CD4-positive, alpha-beta T cell (primary cell): ENCODE data around the gene CEP295NL. TPM values are rescaled to one million over a fixed set of nuclear protein-coding genes. Genes with fewer than 3 reads are reported as not detected.

Experiments used
- ATAC-seq: fragments of 200-7000 bp; cut with Tn5 transposase; one replicate; pipeline ENCODE4 v1.10.0; 2022; ENCODE audit warnings: mild to moderate bottlenecking; ENCODE audit not compliant: poor library complexity
- CTCF ChIA-PET: fragments of 350-600 bp; sonication (Branson Sonifier 250); formaldehyde crosslinking; loops from one replicate; lab custom pipeline; 2021; ENCODE audit warnings: antibody characterized with exemption, inconsistent platforms; lab: Charles Lee
- POLR2A ChIA-PET: fragments of 350-600 bp; sonication (Branson Sonifier 250); formaldehyde crosslinking; loops from one replicate; lab custom pipeline; 2021; ENCODE audit warnings: antibody characterized with exemption, inconsistent platforms; lab: Charles Lee
- DNase-seq, 14 experiments: peaks; one replicate each; pipeline ENCODE4 v3.0.0-alpha.2; 2013 to 2020; ENCODE audit warnings: mixed read lengths in 2 of 14
- H3K27ac ChIP-seq, 2 donors: one replicate each; pipeline versions ENCODE4 v1.5.1 to v1.7.0; 2013; ENCODE audit warnings: low read length in 2 of 2, low read depth in 1 of 2, mild to moderate bottlenecking in 1 of 2
- H3K27me3 ChIP-seq, 2 experiments: 1 replicate in 1 of 2; 2 replicates in 1 of 2; pipeline versions ENCODE4 v1.6.1 to v1.7.0; 2013; ENCODE audit warnings: low read length in 2 of 2, control low read depth in 1 of 2, mild to moderate bottlenecking in 1 of 2, moderate library complexity in 1 of 2; ENCODE audit not compliant: insufficient read depth in 2 of 2, control insufficient read depth in 1 of 2
- H3K36me3 ChIP-seq: one replicate; pipeline ENCODE4 v1.6.1; 2013; ENCODE audit warnings: low read length, control low read depth; ENCODE audit not compliant: insufficient read depth
- H3K4me1 ChIP-seq: one replicate; pipeline ENCODE4 v1.6.1; 2013; ENCODE audit warnings: low read length, control low read depth; ENCODE audit not compliant: insufficient read depth
- H3K4me3 ChIP-seq: one replicate; pipeline ENCODE4 v1.5.1; 2013; ENCODE audit warnings: mild to moderate bottlenecking, low read length, moderate library complexity
- H3K9me3 ChIP-seq, 2 experiments: 1 replicate in 1 of 2; 2 replicates in 1 of 2; pipeline versions ENCODE4 v1.6.1 to v1.7.0; 2013; ENCODE audit warnings: low read length in 2 of 2, mild to moderate bottlenecking in 2 of 2, control low read depth in 1 of 2, moderate library complexity in 1 of 2; ENCODE audit not compliant: control insufficient read depth in 1 of 2, insufficient read depth in 1 of 2
- H3K27ac Mint-ChIP-seq: one replicate; pipeline ENCODE4 v1.8.0; 2020; ENCODE audit warnings: mixed read lengths
- H3K27me3 Mint-ChIP-seq: one replicate; pipeline ENCODE4 v1.8.0; 2021; ENCODE audit warnings: mixed read lengths
- H3K36me3 Mint-ChIP-seq: one replicate; pipeline ENCODE4 v1.8.0; 2021; ENCODE audit warnings: low read depth, mixed read lengths
- H3K4me1 Mint-ChIP-seq: one replicate; pipeline ENCODE4 v1.8.0; 2021; ENCODE audit warnings: low read depth, mixed read lengths
- H3K4me3 Mint-ChIP-seq: one replicate; pipeline ENCODE4 v1.8.0; 2020; ENCODE audit warnings: mild to moderate bottlenecking, mixed read lengths
- H3K9me3 Mint-ChIP-seq: one replicate; pipeline ENCODE4 v1.8.0; 2020; ENCODE audit warnings: mixed read lengths
- intact Hi-C, 2 experiments: fragments of 100-400 bp; cut with DNase I in 1 of 2; cut with micrococcal nuclease in 1 of 2; formaldehyde crosslinking; loops; one replicate each; pipeline versions ENCODE4 v1.15.1 to v1.9.0; 2023 to 2025; cut with DNase I, micrococcal nuclease
- total RNA-seq, 174 experiments: library from RNA in 2 of 174; stranded (reverse) in 2 of 174; gene quantifications; one replicate each; pipeline ENCODE4 v1.2.3 and lab custom pipeline; 2021 to 2026
- TF ChIP-seq, protein P1 (sequence below): fragments of 200-600 bp; IDR thresholded peaks from one replicate; pipeline ENCODE4 v1.8.0; 2022; ENCODE audit warnings: antibody characterized with exemption, mild to moderate bottlenecking

The CEP295NL gene
- total RNA-seq, 2 experiments from 2014 or later, result 2.6 to 2.7 TPM

GRCh38 chr17:78876094-78876597, 26.9 kb downstream of the CEP295NL start:
- CTCF ChIA-PET, result interaction anchor here (2.3 kb wide), 1 partner anchor 10 kb away, joined by 9 read pairs; no protein-coding TSS in a partner anchor
- Histone ChIP-seq H3K36me3 (no peaks in the 10 kb centered on the region), H3K27me3 (no peaks in the 10 kb centered on the region), H3K9me3 (no peaks in the 10 kb centered on the region), H3K4me1 (peaks cover 17% of the 10 kb centered on the region), H3K4me3 (no peak overlapping the region), H3K27ac (no peak overlapping the region)
- POLR2A ChIA-PET, result no interaction called here
- H3K4me1 Mint-ChIP-seq, result peaks cover 26% of the 10 kb centered on the region
- ATAC-seq (no peak), DNase-seq (no peak)
- TF ChIP-seq, protein P1, sequence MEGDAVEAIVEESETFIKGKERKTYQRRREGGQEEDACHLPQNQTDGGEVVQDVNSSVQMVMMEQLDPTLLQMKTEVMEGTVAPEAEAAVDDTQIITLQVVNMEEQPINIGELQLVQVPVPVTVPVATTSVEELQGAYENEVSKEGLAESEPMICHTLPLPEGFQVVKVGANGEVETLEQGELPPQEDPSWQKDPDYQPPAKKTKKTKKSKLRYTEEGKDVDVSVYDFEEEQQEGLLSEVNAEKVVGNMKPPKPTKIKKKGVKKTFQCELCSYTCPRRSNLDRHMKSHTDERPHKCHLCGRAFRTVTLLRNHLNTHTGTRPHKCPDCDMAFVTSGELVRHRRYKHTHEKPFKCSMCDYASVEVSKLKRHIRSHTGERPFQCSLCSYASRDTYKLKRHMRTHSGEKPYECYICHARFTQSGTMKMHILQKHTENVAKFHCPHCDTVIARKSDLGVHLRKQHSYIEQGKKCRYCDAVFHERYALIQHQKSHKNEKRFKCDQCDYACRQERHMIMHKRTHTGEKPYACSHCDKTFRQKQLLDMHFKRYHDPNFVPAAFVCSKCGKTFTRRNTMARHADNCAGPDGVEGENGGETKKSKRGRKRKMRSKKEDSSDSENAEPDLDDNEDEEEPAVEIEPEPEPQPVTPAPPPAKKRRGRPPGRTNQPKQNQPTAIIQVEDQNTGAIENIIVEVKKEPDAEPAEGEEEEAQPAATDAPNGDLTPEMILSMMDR, result no peak
- H3K36me3 Mint-ChIP-seq, result no peaks in the 10 kb centered on the region
- H3K27me3 Mint-ChIP-seq, result peaks cover 6% of the 10 kb centered on the region
- no peak overlapping the region for H3K27ac Mint-ChIP-seq
- H3K4me3 Mint-ChIP-seq, result no peak overlapping the region
- intact Hi-C loops, result no loop called here
- H3K9me3 Mint-ChIP-seq, result no peaks in the 10 kb centered on the region

DNA sequence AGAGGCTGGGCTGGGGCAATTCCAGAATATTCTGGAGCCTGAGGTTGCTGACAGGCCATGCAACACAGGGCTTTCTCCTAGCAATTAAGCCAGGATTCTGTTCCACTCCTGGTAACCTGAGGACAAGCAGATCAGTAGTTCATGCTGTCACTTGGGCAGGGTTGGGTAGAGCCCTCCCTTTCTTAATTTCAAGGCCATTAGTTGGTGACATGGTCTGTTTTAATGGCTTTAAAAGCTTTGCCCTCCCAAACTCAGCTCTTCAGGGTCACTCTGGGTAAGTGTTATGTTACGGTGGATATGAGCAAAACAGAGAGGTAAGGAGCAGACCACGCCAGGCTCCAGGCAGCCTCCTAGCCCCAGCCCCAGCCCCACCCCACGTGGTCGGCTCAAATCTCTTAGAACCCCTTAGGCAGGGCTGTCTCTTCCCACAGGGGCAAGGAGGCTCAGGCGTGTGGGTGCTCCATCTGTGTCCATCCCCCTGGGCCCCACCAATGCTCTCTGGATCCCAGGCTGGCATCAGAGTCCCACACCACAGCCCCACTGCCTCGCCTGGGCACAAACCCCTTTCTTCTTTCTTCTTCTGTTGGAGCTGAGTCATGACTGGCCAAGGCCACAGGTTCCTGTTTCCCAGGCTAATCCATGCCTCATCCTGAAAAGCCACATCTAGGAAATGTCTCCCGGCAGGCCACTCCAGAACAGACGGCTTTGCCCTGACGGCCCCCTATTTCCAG, 27.5 kb downstream of the CEP295NL start:
- no peaks in the 10 kb centered on the region for H3K9me3 ChIP-seq
- peak in 1 of 14 experiments; percentile 17 for DNase-seq
- no peaks in the 10 kb centered on the region for H3K36me3 ChIP-seq
- H3K4me3 ChIP-seq, result no peak overlapping the region
- Mint-ChIP-seq H3K27ac (no peak overlapping the region), H3K27me3 (peaks cover 6% of the 10 kb centered on the region), H3K36me3 (no peaks in the 10 kb centered on the region), H3K4me1 (peaks cover 26% of the 10 kb centered on the region), H3K4me3 (no peak overlapping the region), H3K9me3 (no peaks in the 10 kb centered on the region)
- POLR2A ChIA-PET, result interaction anchor here (0.6 kb wide), 1 partner anchor 10 kb away, joined by 4 read pairs; no protein-coding TSS in a partner anchor
- CTCF ChIA-PET, result interaction anchor here (2.3 kb wide), 1 partner anchor 10 kb away, joined by 9 read pairs; no protein-coding TSS in a partner anchor
- no peak overlapping the region for H3K27ac ChIP-seq
- ATAC-seq, result no peak
- peaks cover 17% of the 10 kb centered on the region for H3K4me1 ChIP-seq
- TF ChIP-seq, protein P1, result no peak
- no peaks in the 10 kb centered on the region for H3K27me3 ChIP-seq
- intact Hi-C loops, result no loop called here

- H3K27ac ChIP-seq, result no peak overlapping the region
- no peaks in the 10 kb centered on the region for H3K9me3 ChIP-seq
- no peak for ATAC-seq
- Mint-ChIP-seq H3K4me1 (peaks cover 10% of the 10 kb centered on the region), H3K9me3 (no peaks in the 10 kb centered on the region), H3K27ac (no peak overlapping the region), H3K36me3 (no peaks in the 10 kb centered on the region), H3K27me3 (peaks cover 6% of the 10 kb centered on the region), H3K4me3 (no peak overlapping the region)
- TF ChIP-seq, protein P1, result no peak
- H3K36me3 ChIP-seq, result no peaks in the 10 kb centered on the region
- ChIA-PET CTCF (interaction anchor here (2.3 kb wide), 1 partner anchor 8 kb away, joined by 9 read pairs; no protein-coding TSS in a partner anchor), POLR2A (no interaction called here)
- no peak overlapping the region for H3K4me3 ChIP-seq
- intact Hi-C loops, result no loop called here
- no peak for DNase-seq
- peaks cover 1% of the 10 kb centered on the region for H3K4me1 ChIP-seq
- H3K27me3 ChIP-seq, result no peaks in the 10 kb centered on the region
These were observed 29.3 kb downstream of the CEP295NL start for GRCh38 chr17:78873519-78874340.
